Stimulated activated CD8-positive, alpha-beta memory T cell treated with anti-CD3 and anti-CD28 coated beads, Interleukin-7, amount 100 ng/mL, for 48 hours (primary cell): ENCODE measurements around the gene KCNJ9.
"Not testable (repeated sequence)": the region's sequence is repeated elsewhere in the genome, so short reads cannot be mapped to it uniquely, and the experiment has no call there.

ENCODE experiments used
- DNase-seq, 2 donors: peaks; one replicate each; pipeline ENCODE4 v3.0.0-alpha.2; 2020; ENCODE audit warnings: low read depth in 1 of 2; ENCODE audit errors: extremely low read depth in 1 of 2

KCNJ9 gene

DNA sequence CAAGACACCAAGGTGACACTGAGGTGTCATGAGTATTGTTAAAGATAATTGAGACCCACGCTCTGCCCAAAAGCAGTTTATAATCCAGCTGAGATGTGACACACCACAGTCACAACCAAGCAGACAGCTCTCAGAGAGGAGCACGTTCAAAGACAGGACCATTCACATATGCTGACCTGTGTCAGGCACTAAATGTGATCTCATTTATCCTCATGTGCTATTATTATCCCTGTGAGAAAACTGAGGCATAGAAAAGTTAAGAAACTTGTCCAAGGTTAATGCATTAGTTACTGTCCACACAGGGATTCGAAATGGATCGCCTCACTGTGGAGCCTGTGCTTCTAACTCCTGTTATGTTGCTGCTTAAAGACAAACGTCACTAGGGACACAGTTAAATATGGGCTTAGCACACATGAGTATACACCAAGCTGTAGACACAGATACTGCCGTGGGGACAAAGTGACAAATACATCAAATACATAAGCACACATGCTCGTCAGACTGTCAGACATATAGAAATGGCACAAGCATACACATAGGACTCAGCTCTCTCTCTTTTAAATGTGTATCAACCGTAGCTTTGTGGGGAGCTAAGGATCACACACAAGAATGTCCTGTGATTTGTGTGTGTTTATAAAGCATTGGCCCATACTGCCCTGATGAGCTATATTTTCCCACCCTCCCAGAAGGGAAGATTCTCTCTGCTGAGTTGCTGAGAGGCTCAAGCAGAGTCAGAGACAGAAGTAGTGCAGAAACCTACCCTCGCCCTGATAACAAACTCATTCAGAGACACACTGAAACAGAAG is 20.6 kb downstream of the KCNJ9 start:
- no peak for DNase-seq

GRCh38 chr1:160103658-160104408 is 22.5 kb downstream of the KCNJ9 start:
- DNase-seq = no peak

DNA sequence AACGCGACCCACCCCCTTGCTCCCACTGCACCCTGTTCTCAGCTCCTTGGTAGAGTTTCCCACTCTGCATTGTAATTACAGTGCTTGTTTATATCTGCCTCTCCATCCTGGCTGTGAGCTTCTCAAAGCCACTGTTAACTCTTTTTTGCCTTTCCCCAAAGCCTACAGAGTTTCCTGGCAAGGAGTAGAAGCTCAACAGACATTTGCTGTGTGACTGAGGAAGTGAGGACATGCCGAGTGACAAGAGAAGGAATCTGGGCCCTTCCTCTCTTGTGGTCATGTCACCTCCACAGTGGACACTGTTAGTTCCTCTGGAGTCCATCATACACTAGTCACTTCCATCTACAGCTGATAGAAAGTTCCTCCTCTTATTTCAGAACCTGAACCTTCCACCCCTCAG is 23.1 kb downstream of the KCNJ9 start:
- DNase-seq = no peak

GRCh38 chr1:160105155-160105554 is 23.8 kb downstream of the KCNJ9 start:
- no peak for DNase-seq

- DNase-seq = no peak
Measured at GRCh38 chr1:160107512-160107911, 26.2 kb downstream of the KCNJ9 start.

DNA sequence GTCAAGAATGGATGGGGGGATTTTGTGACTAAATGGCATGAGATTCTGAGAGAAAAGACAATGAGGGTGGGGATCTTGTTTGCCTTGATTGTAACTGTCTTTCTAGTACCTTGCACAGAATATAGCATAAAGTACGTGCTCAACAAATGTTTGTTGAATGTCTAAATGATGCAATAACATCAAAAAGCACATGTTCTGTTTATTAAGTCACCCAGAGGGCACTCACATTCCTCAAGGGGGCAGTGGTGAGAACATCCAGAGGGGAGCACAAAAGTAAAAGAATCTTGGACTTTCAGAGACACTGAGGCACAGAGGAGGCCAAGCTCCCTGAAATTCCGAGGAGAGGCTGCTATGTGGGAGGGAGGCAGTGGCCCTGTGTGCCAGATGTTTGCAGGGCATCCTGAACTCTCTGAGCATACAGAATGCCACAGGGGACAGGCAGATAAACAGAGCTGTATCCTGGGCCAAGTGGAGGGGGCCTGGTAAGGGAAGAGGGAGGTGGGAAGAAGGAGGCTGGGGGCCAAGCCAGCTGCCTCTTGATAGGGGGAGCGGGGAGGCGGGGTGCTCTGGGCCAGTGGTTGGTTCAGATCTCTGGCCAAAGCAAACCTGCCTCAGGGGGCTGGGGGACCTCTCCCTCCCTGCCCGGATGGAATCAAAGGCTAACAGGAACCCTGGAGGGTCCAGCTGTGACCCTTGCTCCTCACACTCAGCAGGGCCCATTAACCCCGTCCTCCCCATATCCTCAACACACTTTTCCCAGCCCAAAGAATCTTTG is 27.7 kb downstream of the KCNJ9 start:
- peak in 1 of 2 donors; percentile 28 for DNase-seq

DNA sequence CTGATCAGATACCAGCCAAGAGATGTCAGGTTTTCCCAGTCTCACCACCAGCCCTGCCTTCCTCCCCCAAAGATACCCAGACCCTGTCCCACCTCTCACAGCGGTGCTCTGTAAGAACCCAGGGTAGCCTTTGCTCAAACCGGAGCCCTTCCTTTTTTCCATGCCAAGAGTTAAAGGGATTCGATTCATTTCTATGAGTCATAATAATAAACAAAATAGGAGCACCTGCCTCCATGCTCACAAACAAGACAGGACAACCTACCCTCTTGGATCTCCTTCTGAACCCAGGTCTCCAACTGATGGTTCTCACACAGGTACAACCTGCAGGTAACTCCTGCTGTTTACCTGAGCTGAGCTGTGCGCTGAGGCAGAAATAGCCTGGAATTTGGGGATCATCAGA is 28.3 kb downstream of the KCNJ9 start:
- no peak for DNase-seq

GRCh38 chr1:160111462-160111861 is 30.1 kb downstream of the KCNJ9 start:
- not testable (repeated sequence) for DNase-seq

DNA sequence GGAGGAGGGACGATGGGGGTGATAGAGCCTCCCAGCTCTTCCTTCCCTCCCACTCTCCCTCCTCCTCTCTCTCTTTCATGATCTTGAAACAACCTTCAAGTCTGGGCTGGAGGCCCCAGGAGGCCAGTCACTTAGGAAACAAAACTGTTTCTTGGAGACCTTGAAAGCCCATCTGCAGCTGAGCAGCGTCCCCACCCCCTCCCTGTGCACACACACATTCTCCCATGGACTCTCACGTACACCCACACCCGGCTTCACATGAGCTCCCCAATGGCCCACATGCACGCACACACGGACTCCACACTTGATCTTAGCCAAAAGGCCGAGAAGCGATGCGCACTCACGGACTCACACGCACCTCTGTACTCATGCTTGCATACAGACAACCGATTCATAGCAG is 31.0 kb downstream of the KCNJ9 start:
- no peak for DNase-seq

DNA sequence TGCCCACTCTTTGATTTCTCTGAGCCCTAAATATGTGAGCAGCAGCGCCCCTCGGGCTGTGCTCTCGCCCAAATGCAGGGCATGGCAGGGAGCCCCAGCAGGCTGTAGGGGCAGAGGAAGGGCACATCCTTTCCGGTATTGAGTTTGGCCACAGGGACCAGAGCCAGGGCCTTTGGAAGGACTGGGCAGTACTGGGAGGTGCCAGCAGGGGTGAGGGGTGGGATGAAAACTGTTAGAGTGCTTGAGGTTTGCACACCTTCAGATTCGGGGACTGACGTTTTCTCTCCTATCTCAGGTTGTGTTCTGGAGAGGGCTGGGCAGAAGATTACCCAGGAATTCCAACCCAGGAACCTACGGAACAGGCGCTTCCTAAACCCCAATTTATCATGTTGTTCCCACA is 32.1 kb downstream of the KCNJ9 start:
- DNase-seq = no peak

DNA sequence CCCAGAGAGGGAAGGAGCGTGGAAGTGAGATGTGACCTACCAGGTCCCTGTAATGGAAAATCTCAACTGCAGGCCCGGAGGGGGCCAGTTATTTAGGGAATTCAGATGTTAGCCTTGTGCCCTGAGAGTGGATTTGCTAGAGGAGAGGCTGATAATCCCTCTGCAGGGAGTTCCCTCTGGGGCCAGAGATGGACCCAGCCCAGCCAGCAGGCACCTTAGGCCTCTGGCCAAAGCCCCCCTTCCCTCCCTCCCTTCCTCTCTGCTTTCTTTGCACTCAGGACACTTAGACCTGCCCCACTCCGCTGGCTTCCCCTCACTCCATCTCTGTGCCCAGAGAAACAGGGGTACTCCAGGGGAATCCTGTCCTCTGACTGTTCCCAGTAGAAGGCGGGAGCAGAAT is 32.7 kb downstream of the KCNJ9 start:
- no peak for DNase-seq

DNA sequence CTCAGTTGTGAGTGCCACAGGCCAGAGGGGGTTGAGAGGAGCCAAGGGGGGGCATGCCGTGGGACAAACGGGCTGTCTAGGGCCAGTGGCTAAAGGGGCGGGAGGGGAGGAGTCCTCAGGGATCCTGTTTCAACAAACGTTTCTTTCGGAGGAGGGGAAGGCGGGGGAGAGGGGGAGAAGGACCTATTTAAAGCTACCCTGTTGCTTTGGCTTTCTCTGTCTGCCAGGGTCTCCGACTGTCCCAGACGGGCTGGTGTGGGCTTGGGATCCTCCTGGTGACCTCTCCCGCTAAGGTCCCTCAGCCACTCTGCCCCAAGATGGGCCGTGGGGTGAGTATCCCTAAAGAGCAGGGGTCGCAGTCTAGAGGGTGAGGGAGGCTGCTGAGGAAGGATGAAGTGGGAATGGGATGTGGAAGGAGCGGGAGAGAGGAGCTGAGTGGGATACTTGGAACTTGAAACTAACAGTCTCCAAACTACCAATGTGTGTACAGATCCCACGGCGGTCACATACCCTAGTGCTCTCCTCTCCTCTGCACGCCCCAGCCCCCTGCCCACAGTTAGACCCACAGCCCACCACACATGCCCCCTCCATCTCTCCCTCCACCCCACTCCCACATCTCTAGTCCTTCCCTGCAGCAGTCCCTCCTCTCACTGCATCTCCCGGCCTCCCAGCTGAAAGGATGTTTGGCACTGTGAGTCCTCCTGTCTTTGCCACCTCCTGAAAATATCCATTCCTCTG is 34.4 kb downstream of the KCNJ9 start, which contains the start of gene ATP1A2:
Gene ATP1A2, plus strand, starts transcription at position 215 of the 738 bp plus-strand sequence. Its CDS starts 103 bp downstream, at position 318.
- DNase-seq = no peak

GRCh38 chr1:160116283-160117147 is 35.2 kb downstream of the KCNJ9 start:
- DNase-seq = no peak

DNA sequence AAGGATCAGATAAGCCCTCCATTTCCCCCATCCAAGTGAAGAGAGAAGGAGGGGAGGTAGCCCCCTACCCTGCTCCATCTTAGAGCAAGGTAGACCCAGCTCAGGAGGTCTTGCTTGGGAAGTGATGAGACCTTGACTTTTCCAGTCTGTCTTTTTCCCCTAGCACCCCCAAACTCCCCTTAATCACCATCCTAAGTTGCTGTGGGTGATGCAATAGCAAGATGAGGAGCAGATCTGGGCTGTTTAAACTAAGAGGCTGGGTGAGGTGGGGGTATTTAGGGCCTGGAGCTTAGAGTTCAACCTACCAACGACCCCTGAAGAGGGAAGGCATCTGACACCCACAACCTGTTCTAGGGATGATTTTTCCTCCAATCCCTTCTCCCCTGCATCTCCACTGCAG is 36.0 kb downstream of the KCNJ9 start:
- DNase-seq = no peak

- DNase-seq = no peak
Measured at GRCh38 chr1:160117709-160118183, 36.4 kb downstream of the KCNJ9 start.

GRCh38 chr1:160118928-160119327 is 37.6 kb downstream of the KCNJ9 start:
- no peak for DNase-seq

DNA sequence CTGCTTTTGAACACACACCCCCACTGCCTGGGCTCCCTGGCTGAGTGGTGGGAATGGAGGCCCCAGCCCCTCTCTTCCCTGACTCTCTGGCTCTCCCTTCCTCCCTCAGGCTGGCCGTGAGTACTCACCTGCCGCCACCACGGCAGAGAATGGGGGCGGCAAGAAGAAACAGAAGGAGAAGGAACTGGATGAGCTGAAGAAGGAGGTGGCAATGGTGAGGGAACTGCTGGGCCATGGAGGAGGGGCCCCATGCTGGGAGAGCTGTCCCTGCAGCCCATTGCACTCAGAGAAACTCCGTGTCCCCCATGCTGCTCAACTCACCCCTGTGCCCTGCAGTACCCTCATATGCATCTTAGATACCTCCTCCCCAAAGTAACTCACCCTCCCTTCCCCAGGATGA is 39.5 kb downstream of the KCNJ9 start:
- DNase-seq = no peak

- no peak for DNase-seq
Measured at GRCh38 chr1:160121388-160121787, 40.0 kb downstream of the KCNJ9 start.

DNA sequence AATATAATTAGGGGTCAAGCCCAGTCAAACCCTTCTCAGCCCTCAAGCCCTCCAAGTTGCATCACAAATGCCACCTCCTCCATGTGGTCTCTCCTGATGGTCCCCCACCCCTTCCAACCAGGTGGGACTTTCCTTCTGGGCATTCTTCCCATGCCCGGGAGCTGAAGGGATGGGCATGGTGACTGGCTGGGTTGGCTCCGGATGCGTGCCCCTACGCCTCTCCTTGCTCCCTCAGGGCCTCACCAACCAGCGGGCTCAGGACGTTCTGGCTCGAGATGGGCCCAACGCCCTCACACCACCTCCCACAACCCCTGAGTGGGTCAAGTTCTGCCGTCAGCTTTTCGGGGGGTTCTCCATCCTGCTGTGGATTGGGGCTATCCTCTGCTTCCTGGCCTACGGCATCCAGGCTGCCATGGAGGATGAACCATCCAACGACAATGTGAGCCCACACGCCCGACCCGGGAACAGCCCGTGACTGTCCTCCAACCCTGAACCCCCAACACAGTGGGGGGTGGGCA is 41.7 kb downstream of the KCNJ9 start:
- DNase-seq = no peak
